GM19023 (cell line): ENCODE results near the gene CEP152.

Experiments used
- ATAC-seq: cut with Tn5 transposase; IDR thresholded peaks from one replicate; pipeline ENCODE4 v1.9.1; 2021; ENCODE audit warnings: mild to moderate bottlenecking, moderate library complexity; ENCODE audit not compliant: unreplicated experiment

The CEP152 gene

GRCh38 chr15:48712546-48712945 is 98.3 kb downstream of the CEP152 start:
- ATAC-seq, result no peak

DNA sequence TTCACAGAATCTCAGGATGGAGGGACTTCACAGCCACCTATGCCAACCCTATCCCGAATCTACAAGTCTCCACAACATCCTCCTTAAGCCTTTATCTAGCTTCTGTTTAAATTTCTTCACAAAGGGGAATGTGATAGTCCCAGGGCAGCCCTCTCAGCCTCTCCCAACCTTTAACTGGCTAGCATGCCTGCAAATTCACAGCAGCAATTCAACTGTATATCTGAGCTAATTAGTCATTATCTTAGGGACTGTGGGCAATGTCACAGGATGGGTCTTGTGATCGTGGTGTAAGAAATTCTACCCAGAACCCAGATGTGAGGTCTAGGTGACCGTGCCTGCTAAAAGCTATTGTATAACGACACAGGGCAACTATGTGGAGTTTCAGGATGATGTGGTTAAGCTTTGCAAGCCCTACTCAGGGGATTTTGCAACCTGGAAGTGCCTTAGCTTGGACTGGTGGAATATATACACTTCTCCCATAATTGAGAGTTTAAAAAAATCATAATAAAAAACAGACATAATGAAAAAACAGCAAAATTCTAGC is 99.8 kb downstream of the CEP152 start:
- ATAC-seq, result no peak

DNA sequence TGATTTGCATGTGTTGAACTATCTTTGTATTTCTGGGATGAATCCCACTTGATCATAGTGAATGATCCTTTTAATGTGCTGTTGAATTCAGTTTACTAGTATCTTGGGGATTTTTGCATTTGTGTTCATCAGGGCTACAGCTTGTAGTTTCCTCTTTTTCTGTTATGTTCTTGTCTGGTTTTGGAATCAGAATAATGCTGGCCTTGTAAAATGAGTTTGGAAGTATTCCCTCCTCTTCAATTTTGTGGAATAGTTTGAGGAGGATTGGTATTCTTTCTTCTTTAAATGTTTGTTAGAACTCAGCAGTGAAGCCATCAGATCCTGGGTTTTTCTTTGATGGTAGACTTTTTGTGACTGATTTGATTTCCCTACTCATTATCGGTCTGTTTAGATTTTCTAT is 102.2 kb downstream of the CEP152 start:
- ATAC-seq, result no peak

GRCh38 chr15:48705381-48705780 is 105.5 kb downstream of the CEP152 start:
- ATAC-seq, result no peak

DNA sequence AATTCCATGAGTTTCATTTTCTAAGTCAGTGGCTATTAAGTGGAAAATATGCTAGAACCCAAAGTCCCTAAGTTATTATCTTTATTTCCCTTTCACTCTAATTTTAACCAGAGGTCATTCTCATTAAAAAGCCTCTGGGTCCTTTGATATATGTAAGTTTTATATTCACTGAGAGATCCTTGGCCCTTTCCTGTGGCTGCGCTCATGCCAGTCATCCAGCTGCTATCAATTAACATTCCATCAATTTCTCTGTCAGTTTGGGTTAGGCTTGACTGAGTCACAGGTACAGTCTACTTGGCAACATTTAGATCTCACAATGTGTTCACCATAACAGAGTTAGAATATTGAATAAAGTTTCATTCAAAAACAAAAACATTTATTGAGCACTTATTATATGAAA is 107.3 kb downstream of the CEP152 start:
- no peak for ATAC-seq

- ATAC-seq, result no peak
Observed at GRCh38 chr15:48702569-48703236, 108.2 kb downstream of the CEP152 start.

- ATAC-seq, result no peak
Observed at GRCh38 chr15:48696627-48697312, 114.1 kb downstream of the CEP152 start.

DNA sequence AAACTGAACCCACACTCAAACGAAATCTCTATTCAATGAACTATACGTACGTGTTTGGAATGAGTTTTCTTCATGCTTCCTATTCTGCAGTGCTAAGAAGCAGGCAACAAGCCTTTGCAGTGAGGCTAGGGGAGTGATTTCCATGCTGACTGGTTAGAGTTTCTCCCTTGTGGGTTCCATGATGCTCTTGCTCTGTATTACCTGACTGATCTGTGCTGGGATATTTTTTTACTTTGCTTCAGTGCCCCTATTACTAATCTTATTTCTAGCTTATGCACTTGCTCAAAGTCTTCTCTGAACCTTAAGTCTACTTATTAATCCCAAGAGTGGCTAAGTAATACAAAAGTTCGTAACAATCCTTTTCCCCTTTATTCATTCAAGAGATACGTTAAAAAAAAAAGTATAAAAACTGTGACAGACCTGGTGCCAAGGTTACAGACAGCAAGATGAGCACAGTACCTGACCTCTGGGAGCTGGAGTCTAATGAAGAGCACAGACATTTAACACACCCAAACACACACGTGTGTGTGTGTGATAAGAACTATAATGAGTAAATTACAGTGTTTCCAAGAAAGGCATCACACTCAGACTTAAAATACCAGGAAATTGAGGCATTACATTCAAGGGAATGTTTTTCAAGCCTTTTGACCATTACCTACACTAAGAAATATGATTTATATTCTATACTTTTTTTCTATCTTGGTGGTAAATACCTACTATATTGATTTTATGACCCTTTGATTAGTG is 114.9 kb downstream of the CEP152 start:
- ATAC-seq, result no peak

DNA sequence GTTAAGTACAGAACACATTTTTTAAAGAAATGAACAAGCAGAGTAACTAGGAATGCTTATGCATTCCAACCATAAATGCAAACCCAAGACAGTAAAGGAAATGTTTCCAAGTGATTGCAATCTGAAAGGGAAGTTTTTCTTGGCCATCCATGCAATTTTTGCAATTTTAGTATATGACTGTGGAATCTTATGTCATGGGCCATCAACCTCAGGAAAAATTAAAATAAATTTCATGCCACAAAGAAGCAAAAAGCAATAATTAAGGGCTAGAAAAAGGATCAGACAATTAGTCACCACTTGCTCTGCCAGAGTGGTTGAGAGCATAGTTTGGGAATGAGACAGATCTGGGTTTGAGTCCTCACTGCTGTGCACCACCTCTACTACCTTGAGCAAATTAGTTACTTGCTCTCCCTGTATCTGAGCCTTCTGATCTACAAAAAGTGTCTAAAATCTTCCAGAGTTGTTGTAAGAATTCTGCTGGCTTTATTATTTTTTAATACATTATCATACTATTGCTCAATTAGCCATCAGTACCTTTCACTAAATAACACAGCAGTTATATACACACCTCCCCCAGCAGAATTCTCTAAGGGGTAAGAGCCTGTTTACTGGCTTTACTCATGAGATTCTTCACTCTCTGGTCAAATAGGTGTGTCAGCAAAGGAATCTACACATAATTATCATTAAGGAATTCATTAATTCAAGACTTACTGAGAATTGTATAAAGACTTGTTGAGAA is 115.6 kb downstream of the CEP152 start:
- no peak for ATAC-seq

GRCh38 chr15:48693484-48693883 is 117.4 kb downstream of the CEP152 start:
- no peak for ATAC-seq

GRCh38 chr15:48688493-48688892 is 122.4 kb downstream of the CEP152 start:
- no peak for ATAC-seq
